HL-60 (cell line): ENCODE results near the gene CCDC38.
A peak's percentile ranks its signal among the peaks of the same experiment; 100 is the strongest.

Experiments used
- CTCF ChIP-seq: IDR thresholded peaks from one replicate; pipeline ENCODE4 v1.5.1; 2011; ENCODE audit warnings: low read length, control low read depth, inconsistent platforms; ENCODE audit not compliant: insufficient read depth
- GABPA ChIP-seq: IDR thresholded peaks from 2 replicates; pipeline ENCODE4 v1.6.1; 2012; ENCODE audit warnings: low read depth
- POLR2AphosphoS5 ChIP-seq: IDR thresholded peaks from 2 replicates; pipeline ENCODE4 v1.6.1; 2012; ENCODE audit warnings: low read depth

GRCh38 chr12:95820096-95820703 lies 122.2 kb downstream of the CCDC38 start:
- TF ChIP-seq POLR2AphosphoS5 = no peak
- TF ChIP-seq CTCF = peak; percentile 6
- TF ChIP-seq GABPA = no peak
